ENCODE measurements around the gene C11orf52.

- TF ChIP-seq CTCF (IDR thresholded peaks at IDR 0.05; ENCODE audit: low read depth, low read length, missing input control) (no peak), YY1 (IDR thresholded peaks at IDR 0.05) (no peak)
Observed at GRCh38 chr11:111912535-111912934, 6.2 kb upstream of the C11orf52 start, which contains the start of gene HSPB2.
